ENCODE results near the gene ZNF540. TPM values are rescaled to one million over a fixed set of nuclear protein-coding genes. Genes with fewer than 3 reads are reported as not detected.
A peak's percentile ranks its signal among the peaks of the same experiment; 100 is the strongest.
"Not testable (repeated sequence)": the region's sequence is repeated elsewhere in the genome, so short reads cannot be mapped to it uniquely, and the experiment has no call there.

The ZNF540 gene
- total RNA-seq, result 0.13 and 0.42 TPM in 2 replicates

GRCh38 chr19:37594304-37594981 lies at the start of gene ZNF540, which contains the start of gene ZNF571:
ZNF540 (plus strand) TSS chr19:37594876; CDS start chr19:37598448, 3,572 bp downstream.
ZNF571 (minus strand) TSS chr19:37594792; CDS start chr19:37586676, 8,116 bp downstream.
- DNase-seq (ENCODE audit: low read depth, low spot score), result peak; percentile 78

GRCh38 chr19:37551129-37551993 lies 43.3 kb upstream of the ZNF540 start:
- no peak for DNase-seq (ENCODE audit: low read depth, low spot score)

- DNase-seq (ENCODE audit: low read depth, low spot score), result no peak
These were observed 31.2 kb upstream of the ZNF540 start for GRCh38 chr19:37563518-37563917.

- DNase-seq (ENCODE audit: low read depth, low spot score), result no peak
These were observed 29.9 kb upstream of the ZNF540 start for GRCh38 chr19:37564624-37565369.

- DNase-seq (ENCODE audit: low read depth, low spot score), result no peak
These were observed 29.4 kb upstream of the ZNF540 start for GRCh38 chr19:37565370-37565669.

- DNase-seq (ENCODE audit: low read depth, low spot score), result no peak
These were observed 22.5 kb upstream of the ZNF540 start for GRCh38 chr19:37572203-37572602.

- DNase-seq (ENCODE audit: low read depth, low spot score), result no peak
These were observed 11.3 kb upstream of the ZNF540 start for GRCh38 chr19:37583340-37583739.

- no peak for DNase-seq (ENCODE audit: low read depth, low spot score)
These were observed 726 bp upstream of the ZNF540 start for GRCh38 chr19:37593996-37594303.

- peak; percentile 2 for DNase-seq (ENCODE audit: low read depth, low spot score)
These were observed 306 bp downstream of the ZNF540 start for GRCh38 chr19:37594982-37595382.

GRCh38 chr19:37635076-37636056 lies 40.7 kb downstream of the ZNF540 start:
- no peak for DNase-seq (ENCODE audit: low read depth, low spot score)

- no peak for DNase-seq (ENCODE audit: low read depth, low spot score)
These were observed 59.4 kb downstream of the ZNF540 start for GRCh38 chr19:37654118-37654517.

GRCh38 chr19:37654629-37655300 lies 60.1 kb downstream of the ZNF540 start:
- no peak for DNase-seq (ENCODE audit: low read depth, low spot score)

GRCh38 chr19:37655301-37655688 lies 60.6 kb downstream of the ZNF540 start, which contains the start of gene ZFP30:
ZFP30 (minus strand) TSS chr19:37655465; CDS start chr19:37647822, 7,643 bp downstream.
- DNase-seq (ENCODE audit: low read depth, low spot score), result peak; percentile 10

- DNase-seq (ENCODE audit: low read depth, low spot score), result no peak
These were observed 61.2 kb downstream of the ZNF540 start for GRCh38 chr19:37655689-37656371.

- not testable (repeated sequence) for DNase-seq (ENCODE audit: low read depth, low spot score)
These were observed 62.5 kb downstream of the ZNF540 start for GRCh38 chr19:37657157-37657556.

Measured in pulmonary artery endothelial cell (primary cell).